WERI-Rb-1 (cell line): Measurements from ENCODE around the gene BMP6.

Source experiments
- DNase-seq: peaks from one replicate; pipeline ENCODE4 v3.0.0-alpha.2; 2020
- H3K27ac ChIP-seq: fragments of 250-450 bp; sonication (Bioruptor Pico); 2 replicates; pipeline ENCODE4 v1.5.1; 2020; ENCODE audit warnings: mild to moderate bottlenecking, moderate library complexity
- H3K27me3 ChIP-seq: fragments of 250-450 bp; sonication (Bioruptor Pico); 2 replicates; pipeline ENCODE4 v1.5.1; 2021; ENCODE audit warnings: mild to moderate bottlenecking, low read depth, moderate library complexity; ENCODE audit not compliant: insufficient read depth, severe bottlenecking
- H3K36me3 ChIP-seq: fragments of 250-450 bp; sonication (Bioruptor Pico); 2 replicates; pipeline ENCODE4 v1.5.1; 2020; ENCODE audit warnings: mild to moderate bottlenecking, moderate library complexity
- H3K4me3 ChIP-seq: 2 replicates; pipeline ENCODE4 v1.5.1; 2011; ENCODE audit warnings: low read depth, mild to moderate bottlenecking, control low read depth, low read length
- H3K9me3 ChIP-seq: fragments of 250-450 bp; sonication (Bioruptor Pico); 2 replicates; pipeline ENCODE4 v1.5.1; 2021; ENCODE audit warnings: mild to moderate bottlenecking, moderate library complexity; ENCODE audit not compliant: severe bottlenecking
- TF ChIP-seq, protein P1 (sequence below): IDR thresholded peaks from 2 replicates; pipeline ENCODE4 v1.5.1; 2011; ENCODE audit warnings: low read depth, mild to moderate bottlenecking, control low read depth, inconsistent platforms, low read length

The BMP6 gene

DNA sequence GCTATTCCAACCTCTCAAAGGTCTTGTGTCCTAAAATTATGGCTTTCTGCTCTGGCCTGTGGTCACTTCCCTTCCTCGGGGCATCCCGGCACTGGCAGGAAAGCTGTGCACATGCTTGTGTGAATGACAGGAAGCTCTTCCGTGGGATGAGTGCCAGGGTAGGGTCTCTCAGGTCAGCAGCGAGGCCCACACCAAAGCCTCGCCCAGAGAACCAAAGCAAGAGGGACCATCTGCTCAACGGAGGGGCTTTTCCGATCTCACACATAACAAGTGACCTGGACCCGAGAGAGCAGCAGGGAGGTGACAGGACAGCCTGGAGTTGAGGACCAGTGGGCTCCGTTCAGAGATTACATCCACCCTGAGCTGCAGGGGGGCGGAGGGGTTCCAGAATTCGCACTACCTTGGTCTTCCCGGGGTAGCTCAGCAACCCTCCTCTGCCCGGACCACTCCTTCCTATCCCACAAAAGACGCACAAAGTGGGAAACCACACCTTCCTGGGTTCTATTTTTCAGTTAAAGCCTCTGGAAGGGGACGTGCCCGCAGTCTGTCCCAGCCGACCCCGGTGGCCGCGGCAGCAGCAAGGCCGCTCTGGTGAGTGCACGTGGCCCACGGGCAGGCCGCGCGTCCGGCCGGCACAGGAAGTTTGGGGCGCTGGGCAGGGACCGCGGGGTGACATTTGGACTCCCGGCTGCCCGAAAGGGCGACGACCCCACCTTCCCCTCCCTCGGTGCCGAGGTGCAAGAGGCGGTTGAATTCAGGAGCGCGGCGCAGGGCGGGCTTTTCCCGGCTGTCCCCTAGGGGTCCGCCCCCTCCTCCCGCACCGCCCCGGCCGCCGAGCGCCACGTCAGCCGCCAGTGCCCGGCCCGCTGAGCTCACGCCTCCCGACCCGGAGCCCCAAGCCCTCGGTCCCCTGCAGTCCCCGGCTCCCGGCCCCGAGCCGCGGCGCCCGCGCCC is 183.7 kb downstream of the BMP6 start:
- TF ChIP-seq, protein P1, sequence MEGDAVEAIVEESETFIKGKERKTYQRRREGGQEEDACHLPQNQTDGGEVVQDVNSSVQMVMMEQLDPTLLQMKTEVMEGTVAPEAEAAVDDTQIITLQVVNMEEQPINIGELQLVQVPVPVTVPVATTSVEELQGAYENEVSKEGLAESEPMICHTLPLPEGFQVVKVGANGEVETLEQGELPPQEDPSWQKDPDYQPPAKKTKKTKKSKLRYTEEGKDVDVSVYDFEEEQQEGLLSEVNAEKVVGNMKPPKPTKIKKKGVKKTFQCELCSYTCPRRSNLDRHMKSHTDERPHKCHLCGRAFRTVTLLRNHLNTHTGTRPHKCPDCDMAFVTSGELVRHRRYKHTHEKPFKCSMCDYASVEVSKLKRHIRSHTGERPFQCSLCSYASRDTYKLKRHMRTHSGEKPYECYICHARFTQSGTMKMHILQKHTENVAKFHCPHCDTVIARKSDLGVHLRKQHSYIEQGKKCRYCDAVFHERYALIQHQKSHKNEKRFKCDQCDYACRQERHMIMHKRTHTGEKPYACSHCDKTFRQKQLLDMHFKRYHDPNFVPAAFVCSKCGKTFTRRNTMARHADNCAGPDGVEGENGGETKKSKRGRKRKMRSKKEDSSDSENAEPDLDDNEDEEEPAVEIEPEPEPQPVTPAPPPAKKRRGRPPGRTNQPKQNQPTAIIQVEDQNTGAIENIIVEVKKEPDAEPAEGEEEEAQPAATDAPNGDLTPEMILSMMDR = no peak
- no peaks in the 10 kb centered on the region for H3K27me3 ChIP-seq
- peak overlapping the region; percentile 84 for H3K4me3 ChIP-seq
- DNase-seq = peak; percentile 77
- H3K9me3 ChIP-seq = peaks cover 2% of the 10 kb centered on the region
- peaks cover 17% of the 10 kb centered on the region for H3K36me3 ChIP-seq
- peak overlapping the region; percentile 74 for H3K27ac ChIP-seq

DNA sequence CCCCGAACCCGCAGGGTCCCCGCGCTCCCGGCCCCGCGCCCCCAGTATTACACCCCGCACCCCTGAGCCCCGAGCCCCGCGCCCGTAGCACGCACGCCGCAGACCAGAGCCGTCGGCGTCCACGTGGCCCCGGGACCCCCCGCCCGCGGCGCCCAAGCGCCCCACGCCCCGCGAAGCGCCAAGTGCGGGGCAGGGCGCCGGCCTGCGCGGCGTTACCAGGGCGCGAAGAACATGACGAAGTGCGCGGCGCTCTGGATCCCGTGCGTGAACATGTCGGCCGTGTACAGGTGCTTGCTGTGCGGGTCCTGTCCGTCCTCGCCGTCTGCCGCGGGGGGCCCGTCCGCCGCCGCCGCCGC is 184.4 kb downstream of the BMP6 start:
- Histone ChIP-seq H3K4me3 (peak overlapping the region; percentile 84), H3K27me3 (no peaks in the 10 kb centered on the region), H3K36me3 (peaks cover 10% of the 10 kb centered on the region), H3K9me3 (peaks cover 2% of the 10 kb centered on the region), H3K27ac (peak overlapping the region; percentile 55)
- DNase-seq = no peak
- TF ChIP-seq, protein P1 = no peak

DNA sequence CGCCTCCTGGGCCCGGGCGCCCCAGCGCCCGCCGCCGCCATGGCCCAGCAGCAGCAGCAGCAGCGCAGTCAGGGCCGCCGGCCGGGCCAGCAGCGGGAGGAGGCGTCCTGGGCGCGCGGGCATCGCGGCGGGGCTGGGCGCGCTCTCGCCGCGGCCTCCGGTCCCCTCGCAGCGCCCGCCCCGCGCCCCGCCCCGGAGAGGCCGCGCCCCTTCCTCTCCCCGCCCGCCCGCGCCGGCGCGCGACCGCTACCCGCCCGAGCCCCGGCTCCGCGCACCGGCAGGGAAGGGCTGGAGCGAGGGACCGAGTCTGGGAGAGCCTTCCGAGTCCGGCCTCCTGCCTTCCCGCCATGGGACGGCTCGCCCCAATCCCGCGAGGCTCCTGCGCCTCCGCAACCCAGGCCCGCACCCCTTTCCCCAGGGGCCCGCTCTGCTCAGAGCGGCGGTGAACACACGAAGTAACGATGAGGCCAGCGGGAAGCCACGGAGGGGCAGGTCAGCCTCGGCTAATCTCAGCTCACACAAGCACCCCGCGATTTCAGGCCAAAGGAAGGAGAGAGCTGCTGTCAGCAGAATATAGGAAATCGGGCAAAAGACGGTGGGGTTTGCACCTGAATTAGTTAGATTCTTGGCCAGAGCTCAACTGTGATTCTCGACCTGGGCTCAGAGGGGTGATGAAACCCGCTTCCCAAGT is 184.9 kb downstream of the BMP6 start, which contains the start of gene TXNDC5:
Gene TXNDC5, minus strand, starts transcription at position 135 of the 691 bp plus-strand sequence. Its CDS starts 12 bp downstream, at position 123.
- no peaks in the 10 kb centered on the region for H3K27me3 ChIP-seq
- peaks cover 2% of the 10 kb centered on the region for H3K9me3 ChIP-seq
- peak within 1 kb of the TSS; percentile 74 for H3K27ac ChIP-seq
- DNase-seq = peak; percentile 90
- peak within 1 kb of the TSS; percentile 84 for H3K4me3 ChIP-seq
- TF ChIP-seq, protein P1 = no peak
- peaks cover 5% of the 10 kb centered on the region for H3K36me3 ChIP-seq

DNA sequence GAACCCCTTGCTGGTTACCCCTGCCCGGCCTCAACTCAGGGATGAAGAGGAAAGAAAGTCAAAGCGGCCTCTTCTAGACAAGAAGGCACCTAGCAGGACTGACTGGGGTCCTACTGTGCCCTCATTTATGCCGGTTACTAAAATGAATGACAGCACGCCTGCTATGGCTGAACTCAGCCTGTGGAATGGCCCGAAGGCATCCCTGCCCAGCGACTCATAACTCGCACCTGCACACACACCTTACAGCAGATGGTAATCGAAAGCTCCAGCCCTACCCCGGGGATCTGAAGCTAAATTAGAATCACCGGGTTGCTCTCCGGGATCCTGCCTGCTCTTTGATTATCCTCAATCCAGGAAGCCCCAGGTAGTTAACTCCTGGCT is 185.4 kb downstream of the BMP6 start:
- Histone ChIP-seq H3K36me3 (peaks cover 4% of the 10 kb centered on the region; the same call in 1 of the 2 replicates), H3K27me3 (no peaks in the 10 kb centered on the region), H3K27ac (no peak overlapping the region; the same call in 1 of the 2 replicates), H3K4me3 (peak overlapping the region; percentile 72), H3K9me3 (peaks cover 2% of the 10 kb centered on the region)
- no peak for DNase-seq
- TF ChIP-seq, protein P1 = no peak

DNA sequence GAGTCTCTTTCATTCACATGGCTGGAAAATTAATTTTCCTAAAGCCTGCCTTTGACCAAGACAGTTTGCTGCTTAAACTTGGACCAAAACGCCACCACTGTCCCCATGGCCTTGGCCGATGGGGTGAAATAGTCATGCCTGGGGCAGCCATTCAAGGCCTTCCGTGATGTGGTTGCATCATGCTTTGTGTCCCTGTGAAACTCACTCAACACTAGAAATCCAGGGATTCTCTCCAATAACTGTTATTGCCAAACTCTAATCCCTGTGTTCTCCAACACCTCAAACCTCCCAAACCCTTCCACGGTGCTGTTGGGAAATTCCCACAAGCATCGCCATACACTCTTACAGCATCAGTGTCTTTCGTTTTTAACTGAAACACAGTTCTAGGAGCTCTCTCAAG is 186.1 kb downstream of the BMP6 start:
- Histone ChIP-seq H3K36me3 (peaks cover 4% of the 10 kb centered on the region; the same call in 1 of the 2 replicates), H3K9me3 (peaks cover 2% of the 10 kb centered on the region), H3K27ac (no peak overlapping the region), H3K4me3 (no peak overlapping the region), H3K27me3 (no peaks in the 10 kb centered on the region)
- no peak for DNase-seq
- TF ChIP-seq, protein P1 = no peak
